H9 (cell line): ENCODE results near the gene TIPARP. TPM values are rescaled to one million over a fixed set of nuclear protein-coding genes. Genes with fewer than 3 reads are reported as not detected.

ENCODE experiments used
- DNase-seq: peaks from one replicate; pipeline ENCODE4 v3.0.0-alpha.2; 2017
- H2AFZ ChIP-seq: one replicate; pipeline ENCODE4 v1.6.1; 2013; ENCODE audit warnings: mild to moderate bottlenecking, low read length, control low read depth, moderate library complexity
- H2AK5ac ChIP-seq: 2 replicates; pipeline ENCODE4 v1.6.1; 2013; ENCODE audit warnings: low read length, control low read depth, mixed read lengths; ENCODE audit not compliant: insufficient read length
- H2BK120ac ChIP-seq: one replicate; pipeline ENCODE4 v1.6.1; 2013; ENCODE audit warnings: low read depth, mild to moderate bottlenecking, low read length, control low read depth, inconsistent platforms; ENCODE audit not compliant: poor library complexity, severe bottlenecking
- H2BK12ac ChIP-seq: 2 replicates; pipeline ENCODE4 v1.6.1; 2013; ENCODE audit warnings: low read length, control low read depth, mixed read lengths, low read depth; ENCODE audit not compliant: insufficient read length
- H2BK15ac ChIP-seq: 2 replicates; pipeline ENCODE4 v1.6.1; 2013; ENCODE audit warnings: low read depth, low read length, control low read depth
- H2BK20ac ChIP-seq: one replicate; pipeline ENCODE4 v1.6.1; 2013; ENCODE audit warnings: low read depth, mild to moderate bottlenecking, low read length, control low read depth, inconsistent platforms; ENCODE audit not compliant: poor library complexity, severe bottlenecking
- H2BK5ac ChIP-seq: 2 replicates; pipeline ENCODE4 v1.6.1; 2013; ENCODE audit warnings: low read length, control low read depth, mixed read lengths; ENCODE audit not compliant: insufficient read length
- H3K14ac ChIP-seq: 2 replicates; pipeline ENCODE4 v1.6.1; 2013; ENCODE audit warnings: low read length, control low read depth; ENCODE audit not compliant: insufficient read depth
- H3K18ac ChIP-seq: 2 replicates; pipeline ENCODE4 v1.6.1; 2013; ENCODE audit warnings: low read depth, mild to moderate bottlenecking, mixed read lengths, low read length, control low read depth; ENCODE audit not compliant: insufficient read length
- H3K23ac ChIP-seq: 2 replicates; pipeline ENCODE4 v1.6.1; 2013; ENCODE audit warnings: low read length, control low read depth, mixed read lengths, low read depth; ENCODE audit not compliant: insufficient read length
- H3K23me2 ChIP-seq: 2 replicates; pipeline ENCODE4 v1.6.1; 2013; ENCODE audit warnings: low read depth, mild to moderate bottlenecking, mixed read lengths, low read length, control low read depth; ENCODE audit not compliant: insufficient read length, poor library complexity, severe bottlenecking
- H3K27ac ChIP-seq: 2 replicates; pipeline ENCODE4 v1.5.1; 2013; ENCODE audit warnings: low read length, control low read depth, mixed read lengths, low read depth; ENCODE audit not compliant: insufficient read length
- H3K27me3 ChIP-seq: 2 replicates; pipeline ENCODE4 v1.6.1; 2013; ENCODE audit warnings: low read length, control low read depth, inconsistent platforms; ENCODE audit not compliant: insufficient read depth
- H3K4ac ChIP-seq: 2 replicates; pipeline ENCODE4 v1.6.1; 2013; ENCODE audit warnings: low read depth, mild to moderate bottlenecking, control low read depth, inconsistent platforms, low read length, moderate library complexity
- H3K4me1 ChIP-seq: 2 replicates; pipeline ENCODE4 v1.6.1; 2013; ENCODE audit warnings: low read length, control low read depth, inconsistent platforms; ENCODE audit not compliant: insufficient read depth
- H3K4me2 ChIP-seq: 2 replicates; pipeline ENCODE4 v1.6.1; 2013; ENCODE audit warnings: low read length, control low read depth, mixed read lengths; ENCODE audit not compliant: insufficient read length, insufficient read depth
- H3K56ac ChIP-seq: 2 replicates; pipeline ENCODE4 v1.6.1; 2013; ENCODE audit warnings: low read depth, mild to moderate bottlenecking, mixed read lengths, low read length, control low read depth; ENCODE audit not compliant: insufficient read length
- H3K79me1 ChIP-seq: 2 replicates; pipeline ENCODE4 v1.6.1; 2013; ENCODE audit warnings: low read depth, mild to moderate bottlenecking, moderate library complexity, low read length, control low read depth, inconsistent platforms; ENCODE audit not compliant: insufficient read depth, poor library complexity, severe bottlenecking
- H3K79me2 ChIP-seq: 2 replicates; pipeline ENCODE4 v1.6.1; 2013; ENCODE audit warnings: low read length, control low read depth, inconsistent platforms; ENCODE audit not compliant: insufficient read depth
- H3K9ac ChIP-seq: 2 replicates; pipeline ENCODE4 v1.6.1; 2013; ENCODE audit warnings: low read length, control low read depth, mixed read lengths; ENCODE audit not compliant: insufficient read length; ENCODE audit errors: extremely low read depth
- H3K9me3 ChIP-seq: one replicate; pipeline ENCODE4 v1.6.1; 2013; ENCODE audit warnings: low read depth, low read length, inconsistent platforms; ENCODE audit not compliant: control insufficient read depth
- H3T11ph ChIP-seq: one replicate; pipeline ENCODE4 v1.6.1; 2013; ENCODE audit warnings: mild to moderate bottlenecking, low read length, control low read depth, inconsistent platforms
- H4K20me1 ChIP-seq: one replicate; pipeline ENCODE4 v1.6.1; 2013; ENCODE audit not compliant: control insufficient read depth, insufficient read length, insufficient read depth
- H4K5ac ChIP-seq: 2 replicates; pipeline ENCODE4 v1.6.1; 2013; ENCODE audit warnings: low read depth, mild to moderate bottlenecking, mixed read lengths, low read length, control low read depth; ENCODE audit not compliant: insufficient read length
- H4K8ac ChIP-seq: replicated peaks from 2 replicates; pipeline ENCODE4 v1.6.1; 2013; ENCODE audit warnings: low read length, control low read depth, mixed read lengths, low read depth; ENCODE audit not compliant: insufficient read length
- H4K91ac ChIP-seq: 2 replicates; pipeline ENCODE4 v1.6.1; 2013; ENCODE audit warnings: low read depth, mild to moderate bottlenecking, moderate library complexity, mixed read lengths, low read length, control low read depth; ENCODE audit not compliant: insufficient read length
- H3K27ac Mint-ChIP-seq, 3 experiments: 2 replicates in 2 of 3; 3 replicates in 1 of 3; pipeline ENCODE4 v1.8.0; 2020 to 2021; ENCODE audit warnings: mixed read lengths in 3 of 3, mild to moderate bottlenecking in 1 of 3, moderate library complexity in 1 of 3
- H3K27me3 Mint-ChIP-seq: 2 replicates; pipeline ENCODE4 v1.8.0; 2021; ENCODE audit warnings: low read depth, mild to moderate bottlenecking, moderate library complexity, mixed read lengths
- H3K36me3 Mint-ChIP-seq, 3 experiments: 2 replicates in 2 of 3; 3 replicates in 1 of 3; pipeline ENCODE4 v1.8.0; 2020 to 2021; ENCODE audit warnings: low read depth in 3 of 3, mixed read lengths in 3 of 3; ENCODE audit not compliant: insufficient read depth in 1 of 3
- H3K4me1 Mint-ChIP-seq, 2 experiments: 2 replicates each; pipeline ENCODE4 v1.8.0; 2020; ENCODE audit warnings: mixed read lengths in 2 of 2
- H3K4me3 Mint-ChIP-seq, 2 experiments: 2 replicates in 1 of 2; 3 replicates in 1 of 2; pipeline ENCODE4 v1.8.0; 2020 to 2021; ENCODE audit warnings: mild to moderate bottlenecking in 2 of 2, mixed read lengths in 2 of 2, moderate library complexity in 1 of 2
- H3K9me3 Mint-ChIP-seq, 2 experiments: 2 replicates in 1 of 2; 3 replicates in 1 of 2; pipeline ENCODE4 v1.8.0; 2020; ENCODE audit warnings: mild to moderate bottlenecking in 2 of 2, mixed read lengths in 2 of 2, moderate library complexity in 1 of 2
- CTCF ChIP-seq: fragments of 200-600 bp; sonication (generic); conservative IDR thresholded peaks from 3 replicates; pipeline ENCODE4 v1.8.0; 2021; ENCODE audit warnings: antibody characterized with exemption, mild to moderate bottlenecking
- WGBS: extraction: QIAGEN DNeasy Blood & Tissue Kit; methylation state at CpG from one replicate; pipeline ENCODE4 v1.1.7; 2013; ENCODE audit warnings: missing lambda C conversion rate, low lambda C conversion rate, mixed read lengths; ENCODE audit not compliant: insufficient read length; ENCODE audit errors: extremely low coverage; 5-methylcytosine and 5-hydroxymethylcytosine counted together
- total RNA-seq: library from RNA; stranded (reverse); gene quantifications from 2 replicates; pipeline ENCODE4 v1.2.1, GENCODE V29; 2021

Gene TIPARP
- total RNA-seq, 1 experiment from 2014 or later = 5.9 TPM

DNA sequence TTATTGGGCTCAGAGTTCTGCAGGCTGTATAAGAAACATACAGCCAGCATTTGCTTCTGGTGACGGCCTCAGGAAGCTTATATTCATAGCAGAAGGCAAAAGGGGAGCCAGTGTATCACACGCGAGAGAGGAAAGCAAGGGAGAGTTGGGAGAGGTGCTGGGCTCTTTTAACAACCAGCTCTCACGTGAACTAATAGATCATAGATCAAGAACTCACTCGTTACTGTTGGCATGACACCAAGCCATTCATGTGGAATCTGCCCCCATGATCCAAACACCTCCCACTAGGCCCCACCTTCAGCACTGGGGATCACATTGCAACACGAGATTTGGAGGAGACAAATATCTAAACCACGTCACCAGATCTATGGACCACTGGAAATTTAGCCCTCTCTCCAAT is 70.2 kb downstream of the TIPARP start:
- H3T11ph ChIP-seq = no peak overlapping the region
- Mint-ChIP-seq H3K36me3 (peaks cover 3 to 14% (median 7%) of the 10 kb centered on the region in 3 experiments; a peak in 6 of 7 replicates), H3K27me3 (no peaks in the 10 kb centered on the region), H3K4me1 (peaks cover 6 to 18% of the 10 kb centered on the region in 2 experiments), H3K27ac (no peak overlapping the region), H3K9me3 (peaks cover 6 to 9% of the 10 kb centered on the region in 2 experiments; a peak in 4 of 5 replicates), H3K4me3 (no peak overlapping the region)
- no peak overlapping the region for H2BK20ac ChIP-seq
- no peak overlapping the region for H2BK5ac ChIP-seq
- no CpG with 5 or more reads among the region's 7 CpGs for WGBS
- H3K79me2 ChIP-seq = no peaks in the 10 kb centered on the region
- H3K18ac ChIP-seq = no peak overlapping the region
- H3K4me2 ChIP-seq = no peak overlapping the region
- no peak overlapping the region for H2AFZ ChIP-seq
- no peak for DNase-seq
- H4K8ac ChIP-seq = no peak overlapping the region
- no peak overlapping the region for H2AK5ac ChIP-seq
- no peak overlapping the region for H4K5ac ChIP-seq
- no peak overlapping the region for H4K91ac ChIP-seq
- no peaks in the 10 kb centered on the region for H3K23me2 ChIP-seq
- H3K4me1 ChIP-seq = no peaks in the 10 kb centered on the region
- H3K14ac ChIP-seq = no peak overlapping the region
- no peak overlapping the region for H3K27ac ChIP-seq
- H2BK120ac ChIP-seq = no peak overlapping the region
- no peak overlapping the region for H3K9ac ChIP-seq
- no peaks in the 10 kb centered on the region for H4K20me1 ChIP-seq
- no peak overlapping the region for H2BK12ac ChIP-seq
- no peak for TF ChIP-seq CTCF
- no peak overlapping the region for H3K4ac ChIP-seq
- H2BK15ac ChIP-seq = no peak overlapping the region
- H3K27me3 ChIP-seq = no peaks in the 10 kb centered on the region
- no peaks in the 10 kb centered on the region for H3K79me1 ChIP-seq
- H3K9me3 ChIP-seq = no peaks in the 10 kb centered on the region
- H3K56ac ChIP-seq = no peak overlapping the region
- H3K23ac ChIP-seq = no peak overlapping the region
